Globus pallidus (tissue), 1 donor: ENCODE results near the gene ACOT12.

Source experiments
- DNase-seq: peaks from one replicate; pipeline ENCODE4 v3.0.0-alpha.2; 2015; ENCODE audit warnings: low spot score

The ACOT12 gene

DNA sequence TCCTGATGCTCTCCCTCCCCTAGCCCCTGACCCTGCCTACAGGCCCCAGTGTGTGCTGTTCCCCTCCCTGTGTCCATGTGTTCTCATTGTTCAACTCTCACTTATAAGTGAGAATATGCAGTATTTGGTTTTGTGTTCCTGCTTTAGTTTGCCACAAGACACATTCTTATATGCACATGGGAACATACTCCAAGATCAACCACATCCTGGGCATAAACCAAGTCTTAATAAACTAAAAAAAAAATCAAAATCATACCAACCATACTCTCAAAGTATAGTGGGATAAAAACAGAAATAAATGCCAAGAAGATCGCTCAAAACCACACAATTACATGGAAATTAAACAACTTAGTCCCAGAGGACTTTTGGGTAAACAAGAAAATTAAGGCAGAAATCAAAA, 103.8 kb downstream of the ACOT12 start:
- no peak for DNase-seq

DNA sequence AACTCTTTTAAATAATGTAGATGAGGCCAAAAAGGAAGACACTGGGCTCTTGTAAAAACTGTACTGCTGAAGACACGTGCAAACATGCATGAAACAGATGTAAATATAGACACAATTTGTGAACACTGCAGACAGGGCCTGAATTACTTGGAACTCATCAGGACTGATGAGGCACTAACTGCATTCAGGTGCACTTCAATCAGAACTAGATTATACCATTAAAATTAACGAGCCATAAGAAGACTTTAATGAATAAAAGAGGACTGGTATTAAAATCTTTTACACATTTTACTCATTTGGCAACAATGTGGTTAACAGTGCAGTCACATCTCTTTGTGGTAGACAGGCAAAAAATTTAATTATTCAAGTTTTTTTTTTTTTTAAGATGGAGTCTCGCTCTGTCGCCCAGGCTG, 105.9 kb downstream of the ACOT12 start:
- DNase-seq = no peak

- DNase-seq = no peak
These were observed 107.8 kb downstream of the ACOT12 start for GRCh38 chr5:81286059-81286617.

- no peak for DNase-seq
These were observed 110.0 kb downstream of the ACOT12 start for GRCh38 chr5:81283976-81284375.
